HG03558 (cell line): ENCODE results near the gene UBE2F.
"Not testable (repeated sequence)": the region's sequence is repeated elsewhere in the genome, so short reads cannot be mapped to it uniquely, and the experiment has no call there.

Experiments used
- ATAC-seq: cut with Tn5 transposase; IDR thresholded peaks from one replicate; pipeline ENCODE4 v1.9.1; 2021; ENCODE audit warnings: moderate number of reproducible peaks; ENCODE audit not compliant: unreplicated experiment; ENCODE audit errors: extremely low read depth

Gene UBE2F

DNA sequence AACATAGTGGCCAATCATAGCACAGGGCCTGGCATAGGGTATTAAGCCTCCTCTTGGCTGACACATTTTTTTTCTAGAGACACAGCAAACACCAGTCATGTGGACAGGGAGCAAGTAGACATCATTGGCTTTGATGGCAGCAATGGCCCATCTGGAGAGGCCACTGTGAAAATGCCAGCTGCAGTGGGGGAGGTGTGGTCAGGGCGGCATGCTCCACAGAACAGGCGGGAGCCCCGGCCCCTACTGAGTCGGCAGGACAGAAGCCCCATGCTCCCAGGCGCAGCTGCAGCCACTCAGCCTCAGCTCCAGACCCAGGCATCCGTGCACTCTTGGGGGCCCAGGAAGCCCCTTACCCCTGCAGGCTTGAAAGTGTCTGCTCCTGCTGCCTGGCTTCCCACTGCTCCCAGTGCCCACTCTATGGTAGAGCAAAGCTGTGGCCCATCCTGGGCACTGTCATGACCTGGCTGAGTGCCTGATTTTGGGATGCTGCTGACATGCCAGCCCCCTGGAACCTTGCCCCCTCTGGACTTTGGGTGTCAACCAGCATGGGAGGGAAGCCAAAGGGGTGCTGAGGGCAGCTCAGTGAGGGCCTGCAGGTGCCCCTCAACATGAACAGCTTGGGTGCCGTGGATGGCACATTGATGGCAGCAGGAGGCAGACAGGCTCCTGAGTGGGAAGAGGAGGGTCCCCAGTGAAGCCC is 23.3 kb upstream of the UBE2F start:
- no peak for ATAC-seq

DNA sequence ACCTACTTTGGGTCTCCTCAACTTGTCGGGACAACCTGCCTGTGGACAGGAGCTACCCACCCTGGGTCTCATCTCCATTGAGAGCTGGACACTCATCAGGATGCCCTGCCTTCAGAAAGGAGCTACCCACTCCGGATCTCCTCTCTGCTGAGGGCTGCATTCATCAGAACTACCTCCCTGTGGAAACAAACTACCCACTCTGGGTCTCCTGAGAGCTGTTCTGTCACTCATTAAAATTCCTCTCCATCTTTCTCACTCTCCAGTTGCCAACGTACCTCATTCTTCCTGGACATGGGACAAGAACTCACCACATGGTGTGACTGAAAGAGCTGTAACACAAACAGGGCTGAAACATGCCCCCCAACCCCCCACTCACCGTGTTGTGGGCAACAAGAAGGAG is 22.5 kb upstream of the UBE2F start:
- no peak for ATAC-seq

DNA sequence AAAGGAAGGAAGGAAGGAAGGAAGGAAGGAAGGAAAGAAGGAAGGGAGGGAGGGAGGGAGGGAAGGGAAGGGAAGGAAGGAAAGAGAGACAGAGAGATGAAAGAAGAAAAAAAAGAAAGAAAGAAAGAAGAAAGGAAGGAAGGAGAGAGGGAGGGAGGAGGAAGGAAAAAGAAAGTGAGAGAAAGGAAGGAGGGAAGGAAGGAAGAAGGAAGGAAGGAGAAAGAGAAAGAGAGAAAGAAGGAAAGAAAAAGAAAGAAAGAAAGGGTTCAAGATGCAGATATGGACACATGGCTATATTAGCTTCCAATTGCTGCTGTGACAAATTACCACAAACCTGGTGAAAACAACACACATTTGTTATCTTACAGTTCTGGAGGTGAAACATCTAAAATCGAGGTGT is 20.4 kb upstream of the UBE2F start:
- no peak for ATAC-seq

DNA sequence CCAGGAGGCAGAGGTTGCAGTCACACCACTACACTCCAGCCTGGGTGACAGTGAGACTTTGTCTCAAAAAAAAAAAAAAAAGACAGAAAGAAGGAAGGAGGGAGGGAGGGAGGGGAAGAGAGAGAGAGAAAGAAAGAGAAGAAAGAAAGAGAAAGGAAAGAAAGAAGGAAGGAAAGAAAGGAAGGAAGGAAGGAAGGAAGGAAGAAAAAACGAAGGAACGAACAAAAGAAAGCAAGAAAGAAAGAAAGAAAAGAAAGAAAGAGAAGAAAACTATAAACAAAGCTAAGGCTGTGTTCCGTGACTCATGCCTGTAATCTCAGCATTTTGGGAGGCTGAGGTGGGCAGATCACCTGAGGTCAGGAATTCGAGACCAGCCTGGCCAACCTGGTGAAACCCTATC is 15.5 kb upstream of the UBE2F start:
- ATAC-seq = not testable (repeated sequence)

DNA sequence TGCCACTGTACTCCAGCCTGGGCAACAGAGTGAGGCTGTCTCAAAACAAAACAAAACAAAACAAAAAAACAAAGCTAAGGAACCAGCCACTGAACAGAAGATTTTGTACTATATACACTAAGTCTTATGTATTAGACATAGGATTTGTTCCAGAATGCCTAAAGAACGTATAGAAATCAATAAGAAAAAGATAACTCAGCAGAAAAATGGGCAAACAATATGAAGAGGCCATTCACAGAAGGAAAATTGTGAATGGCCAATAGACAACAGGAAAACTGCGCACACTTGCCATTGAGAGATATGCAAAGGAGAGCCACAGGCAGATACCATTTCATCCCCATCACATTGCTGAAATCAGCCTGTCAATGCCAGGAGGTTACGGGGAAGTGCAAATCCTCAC is 14.9 kb upstream of the UBE2F start:
- ATAC-seq = no peak

DNA sequence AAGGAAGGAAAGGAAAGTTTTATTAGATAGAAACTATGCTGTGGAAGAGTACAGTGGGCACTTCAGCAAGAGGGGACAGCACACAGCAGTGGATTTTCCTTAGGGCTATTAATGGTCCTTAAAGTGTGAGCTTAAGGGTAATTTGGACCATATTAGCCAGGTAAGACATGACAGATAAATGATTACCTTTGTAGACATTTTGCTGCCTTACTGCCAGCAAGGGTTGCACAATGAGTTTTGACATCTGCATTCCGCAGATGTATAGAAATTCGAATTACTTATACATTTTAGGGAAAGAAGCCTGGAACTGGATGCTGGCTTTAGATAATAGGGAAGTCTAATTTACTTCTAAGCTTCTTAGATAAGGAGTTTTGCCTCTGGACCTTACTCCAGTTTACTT is 14.0 kb upstream of the UBE2F start:
- no peak for ATAC-seq

DNA sequence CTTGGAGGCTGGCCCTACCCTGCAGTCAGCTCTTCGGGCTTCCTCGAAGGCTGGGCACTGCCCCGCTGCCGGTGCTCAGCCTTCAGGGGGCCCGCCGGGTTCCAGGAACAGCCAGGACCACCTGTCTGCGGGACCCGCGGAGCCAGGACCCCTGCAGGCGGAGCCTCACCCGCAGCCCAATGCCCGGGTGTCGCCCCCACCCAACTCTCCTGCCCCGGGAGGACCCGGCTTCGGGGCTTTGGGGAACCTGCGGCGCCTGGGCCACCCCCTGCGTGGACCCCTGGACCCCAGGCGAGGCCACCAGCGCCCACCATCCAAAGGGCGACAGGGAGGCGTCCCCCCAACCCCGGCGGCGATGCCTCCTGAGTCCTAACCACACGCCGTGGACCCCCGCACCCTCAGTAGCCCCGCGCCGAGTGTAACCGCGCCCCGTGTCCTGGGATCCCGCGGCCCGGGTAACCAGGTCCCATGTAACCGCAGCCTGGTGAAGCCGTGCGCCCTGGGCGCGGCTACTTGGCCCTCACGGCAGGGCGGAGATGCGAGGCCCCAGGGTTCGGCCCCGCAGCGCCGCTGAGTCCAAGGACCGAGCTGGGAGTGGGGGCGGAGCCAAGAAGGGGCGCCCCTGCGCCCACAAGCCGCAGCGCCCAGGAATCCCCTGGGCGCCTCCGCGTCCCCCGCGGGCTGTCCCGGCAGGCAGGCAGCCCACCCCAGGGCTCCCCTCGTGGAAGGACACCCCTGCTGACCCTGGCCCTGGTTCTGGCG is 11.0 kb upstream of the UBE2F start:
- ATAC-seq = no peak

DNA sequence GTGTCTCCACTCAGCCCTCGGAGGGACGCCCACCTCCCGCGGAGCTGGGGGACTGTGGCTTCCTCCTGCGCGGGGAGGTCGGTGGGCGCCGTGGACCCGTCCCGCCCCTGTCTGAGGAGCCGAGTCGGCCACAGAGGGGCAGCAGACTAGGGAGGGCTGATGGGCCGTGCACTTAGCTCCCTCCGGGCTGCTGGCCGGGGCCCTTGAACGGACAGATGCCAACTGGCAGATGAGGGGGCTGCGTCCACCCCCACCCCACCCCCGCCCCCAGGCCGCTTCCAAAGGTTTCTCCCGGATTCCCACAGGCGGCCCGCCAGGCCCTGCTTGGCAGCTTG is 10.4 kb upstream of the UBE2F start:
- ATAC-seq = no peak

DNA sequence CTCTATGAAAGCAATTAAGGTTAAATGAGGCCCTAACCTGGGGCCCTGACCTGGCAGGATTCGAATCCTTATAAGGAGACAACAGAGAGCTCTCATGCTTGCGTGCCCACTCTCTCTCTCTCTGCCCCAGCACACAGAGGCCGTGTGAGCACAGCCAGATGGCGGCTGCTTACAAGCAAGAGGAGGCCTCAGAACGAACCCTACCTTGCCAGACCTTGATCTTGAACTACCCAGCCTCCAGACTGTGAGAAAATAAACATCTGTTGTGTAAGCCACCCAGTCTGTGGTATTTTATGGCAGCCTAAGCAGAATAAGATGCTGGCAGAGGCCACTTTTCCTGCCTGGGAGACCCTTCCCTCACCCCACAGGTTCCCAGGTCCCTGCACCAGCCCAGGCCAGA is 5.2 kb upstream of the UBE2F start:
- no peak for ATAC-seq

DNA sequence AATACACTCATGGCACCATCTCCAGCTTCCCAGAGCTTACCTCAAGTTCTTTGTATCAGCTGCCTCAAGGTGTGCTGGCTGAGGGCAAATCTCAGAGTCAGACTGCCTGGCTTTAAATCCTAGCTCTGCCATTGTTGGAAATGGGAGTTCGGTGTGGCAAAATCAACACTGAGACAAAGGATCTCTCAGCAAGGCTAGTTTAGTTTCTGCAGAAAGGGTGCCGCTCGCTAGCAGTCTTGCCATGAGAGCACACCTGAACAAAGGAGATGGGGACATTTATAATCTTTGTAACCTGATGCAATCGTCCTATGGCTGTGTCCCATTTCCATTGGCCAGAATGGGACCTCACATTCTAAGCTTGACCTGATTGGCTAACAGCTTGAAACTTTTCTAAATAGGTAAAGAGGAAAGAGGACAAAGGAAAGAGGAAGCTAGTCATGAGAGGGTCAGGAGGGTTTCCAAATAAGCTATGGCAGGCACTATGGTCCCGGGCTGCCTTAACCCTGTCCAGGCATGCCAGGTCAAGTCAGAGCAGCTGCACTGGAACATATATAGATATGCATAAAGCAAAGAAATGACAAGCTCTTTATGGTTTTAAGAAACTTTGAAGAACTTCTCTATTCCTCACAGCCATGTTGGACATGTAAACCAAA is 4.3 kb upstream of the UBE2F start:
- no peak for ATAC-seq

DNA sequence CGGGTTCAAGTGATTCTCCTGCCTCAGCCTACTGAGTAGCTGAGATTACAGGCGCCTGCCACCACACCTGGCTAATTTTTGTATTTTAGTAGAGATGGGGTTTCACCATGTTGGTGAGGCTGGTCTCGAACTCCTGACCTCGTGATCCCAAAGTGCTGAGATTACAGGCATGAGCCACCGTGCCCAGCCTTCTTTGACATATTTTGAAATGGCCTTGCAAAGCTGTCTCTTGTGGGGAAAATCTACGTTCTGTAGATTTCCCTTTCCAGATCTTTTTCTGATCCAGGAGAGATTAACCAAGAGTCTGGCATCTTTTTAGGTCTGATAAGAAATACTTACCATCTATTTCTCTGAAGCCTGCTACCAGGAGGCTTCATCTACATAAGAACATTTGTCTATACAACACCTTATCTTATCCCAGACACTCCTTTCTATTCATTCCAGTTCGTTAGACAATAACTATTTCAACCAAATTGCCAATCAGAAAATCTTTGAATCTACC is 3.3 kb upstream of the UBE2F start:
- ATAC-seq = not testable (repeated sequence)

DNA sequence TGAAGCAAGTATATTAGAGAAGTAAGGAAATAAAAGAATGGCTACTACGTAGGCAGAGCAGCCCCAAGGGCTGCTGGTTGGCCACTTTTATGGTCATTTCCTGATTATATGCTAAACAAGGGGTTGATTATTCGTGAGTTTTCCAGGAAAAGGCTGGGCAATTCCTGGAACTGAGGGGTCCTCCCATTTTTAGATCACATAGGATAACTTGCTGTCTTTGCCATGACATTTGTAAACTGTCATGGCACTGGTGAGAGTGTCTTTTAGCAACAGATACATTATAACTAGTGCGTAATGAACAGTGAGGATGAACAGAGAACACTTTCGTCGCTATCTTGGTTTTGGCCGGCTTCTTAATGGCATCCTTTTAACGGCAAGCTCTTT is 2.6 kb upstream of the UBE2F start:
- no peak for ATAC-seq

DNA sequence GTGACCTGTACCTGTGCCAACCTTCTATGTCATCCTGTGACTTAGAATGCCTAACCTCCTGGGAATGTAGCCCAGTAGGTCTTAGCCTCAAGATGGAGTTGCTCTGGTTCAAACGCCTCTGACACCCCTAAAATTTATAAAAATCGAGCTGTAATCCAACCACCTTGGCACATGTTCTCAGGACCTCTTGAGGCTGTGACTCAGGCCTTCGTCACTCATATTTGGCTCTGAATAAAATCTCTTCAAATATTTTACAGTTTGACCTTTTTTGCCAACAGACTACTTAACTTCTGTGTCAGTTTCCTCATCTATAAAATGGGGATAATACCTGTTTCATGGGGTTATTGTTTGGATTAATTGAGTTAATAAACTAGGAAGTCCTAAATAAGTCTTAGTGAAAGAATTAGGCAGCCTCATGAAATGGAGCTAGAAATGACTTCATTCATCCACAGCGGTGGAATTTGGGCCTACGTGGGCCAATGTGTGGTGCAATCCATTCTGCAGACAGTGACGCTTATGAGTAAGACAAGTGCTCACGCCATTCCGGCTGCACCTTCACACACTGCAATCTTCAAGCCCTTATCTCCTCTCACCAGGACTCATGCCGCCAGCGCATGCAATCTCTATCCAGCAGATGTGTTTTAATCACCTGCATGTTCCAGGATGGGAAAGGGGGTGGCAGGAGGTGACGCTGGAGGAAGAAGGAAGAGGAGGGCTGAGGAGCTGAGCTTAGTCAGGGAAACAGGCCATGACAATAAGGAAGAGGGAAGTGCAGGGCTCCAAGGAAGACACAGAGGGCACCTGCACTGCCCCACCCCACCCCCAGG is 2.0 kb upstream of the UBE2F start:
- no peak for ATAC-seq

DNA sequence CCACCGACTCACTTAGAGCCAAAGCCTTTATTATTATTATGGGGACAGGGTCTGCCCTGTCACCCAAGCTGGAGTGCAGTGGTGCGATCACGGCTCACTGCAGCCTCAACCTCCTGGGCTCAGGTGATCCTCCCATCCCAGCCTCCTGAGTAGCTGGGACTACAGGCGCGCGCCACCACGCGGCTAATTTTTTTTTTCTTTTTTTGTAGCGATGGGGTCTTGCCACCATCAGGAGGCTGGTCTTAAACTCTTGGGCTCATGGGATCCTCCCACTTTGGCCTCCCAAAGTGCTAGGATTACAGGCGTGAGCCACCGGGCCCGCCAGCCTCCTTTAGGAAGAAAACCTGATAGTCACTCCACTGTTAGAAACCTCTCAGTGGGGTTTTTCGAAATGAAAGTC is 970 bp upstream of the UBE2F start:
- not testable (repeated sequence) for ATAC-seq

DNA sequence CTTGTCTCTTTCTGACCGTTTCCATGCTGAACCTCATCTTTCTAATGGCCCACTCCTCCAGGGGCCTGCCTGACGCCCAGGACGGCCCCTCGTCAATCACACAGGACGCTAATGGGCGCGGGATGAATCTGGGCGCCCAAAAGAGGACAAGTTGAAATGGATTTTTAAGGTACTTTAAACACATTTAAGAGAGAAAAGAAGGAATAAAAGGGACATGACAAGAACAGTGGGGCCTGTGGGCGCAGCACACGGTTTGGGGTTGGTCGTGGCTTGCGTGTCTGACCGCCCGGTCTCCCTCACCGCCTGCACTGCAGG is 607 bp upstream of the UBE2F start:
- no peak for ATAC-seq

DNA sequence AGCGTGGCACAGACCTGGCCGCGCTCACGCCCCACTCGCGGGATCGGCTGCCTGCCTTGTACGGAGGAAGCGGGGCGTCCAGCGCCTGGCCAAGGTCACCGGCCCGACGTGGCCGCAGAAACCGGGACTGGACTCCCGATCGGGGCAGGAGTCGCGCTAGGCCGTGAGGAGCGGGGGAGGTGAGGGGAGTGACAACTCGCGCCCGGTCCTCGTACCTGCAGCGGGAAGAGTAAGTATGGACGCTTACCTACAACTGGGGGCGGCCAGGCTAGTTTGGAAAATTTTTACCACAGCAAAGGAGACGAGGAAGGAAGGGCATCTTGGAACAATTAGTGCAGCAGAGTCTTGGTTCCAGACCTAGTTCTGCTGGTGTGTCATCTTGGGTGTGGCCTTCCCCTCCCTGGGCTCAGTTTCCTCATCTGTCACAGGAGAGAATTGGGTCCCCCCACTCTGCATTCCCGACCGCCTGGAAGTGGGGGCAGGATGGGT is 693 bp downstream of the UBE2F start:
- no peak for ATAC-seq

DNA sequence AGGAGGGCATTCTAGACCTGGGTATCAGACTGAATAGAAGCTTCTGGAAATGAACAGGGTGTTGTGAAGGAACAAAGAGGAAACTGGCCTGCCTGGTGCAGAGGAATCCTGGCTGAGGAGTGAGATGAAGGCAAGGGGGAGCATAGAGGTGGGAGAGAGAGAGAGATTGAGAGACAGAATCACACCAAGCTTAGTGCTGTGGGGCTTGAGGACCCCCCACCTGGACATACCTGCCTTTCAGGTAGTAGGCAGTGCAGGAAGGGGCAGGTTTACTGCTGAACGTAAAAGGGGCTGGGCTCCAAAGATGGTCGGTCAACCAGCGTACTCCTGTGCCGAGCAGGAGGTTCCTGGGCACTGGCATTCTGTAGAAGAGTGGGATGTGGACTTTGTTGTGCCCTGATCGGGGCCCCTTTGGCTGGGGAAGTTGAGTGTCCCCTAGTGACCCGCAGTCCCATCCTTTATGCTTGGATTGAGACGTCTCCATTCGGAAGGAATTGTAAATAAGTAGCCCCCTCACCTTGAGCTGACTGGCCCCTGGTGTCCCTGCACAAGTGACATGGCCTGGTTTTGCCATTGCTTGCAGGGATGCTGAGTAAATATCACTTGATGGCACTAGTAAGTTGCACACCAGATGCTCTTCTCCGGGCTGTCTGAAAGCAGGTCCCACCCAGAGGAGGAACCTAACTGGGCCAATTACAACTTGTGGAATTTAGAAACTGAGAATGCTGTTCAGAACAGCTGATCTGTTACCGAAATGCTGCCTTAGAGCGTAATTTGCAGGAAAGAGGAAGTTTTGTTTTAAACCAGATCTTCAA is 1.4 kb downstream of the UBE2F start:
- no peak for ATAC-seq

DNA sequence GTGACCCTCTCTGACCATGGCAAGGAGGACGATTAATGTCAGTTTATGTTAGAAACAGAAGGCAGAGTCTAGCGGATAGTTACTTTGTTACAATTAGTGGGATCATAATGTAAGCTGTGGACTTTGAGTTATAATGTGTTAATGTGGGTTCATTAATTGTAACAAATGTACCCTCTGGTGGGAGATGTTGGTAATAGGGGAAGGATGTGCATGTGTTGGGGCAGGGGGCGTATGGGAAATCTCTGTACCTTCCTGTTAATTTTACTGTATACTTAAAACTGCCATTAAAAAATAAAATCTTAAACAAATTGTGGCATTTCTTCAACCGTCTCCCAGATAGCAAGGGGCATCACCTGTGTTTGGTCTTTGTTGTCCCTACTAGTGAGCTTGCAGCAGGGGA is 4.8 kb downstream of the UBE2F start:
- ATAC-seq = no peak

DNA sequence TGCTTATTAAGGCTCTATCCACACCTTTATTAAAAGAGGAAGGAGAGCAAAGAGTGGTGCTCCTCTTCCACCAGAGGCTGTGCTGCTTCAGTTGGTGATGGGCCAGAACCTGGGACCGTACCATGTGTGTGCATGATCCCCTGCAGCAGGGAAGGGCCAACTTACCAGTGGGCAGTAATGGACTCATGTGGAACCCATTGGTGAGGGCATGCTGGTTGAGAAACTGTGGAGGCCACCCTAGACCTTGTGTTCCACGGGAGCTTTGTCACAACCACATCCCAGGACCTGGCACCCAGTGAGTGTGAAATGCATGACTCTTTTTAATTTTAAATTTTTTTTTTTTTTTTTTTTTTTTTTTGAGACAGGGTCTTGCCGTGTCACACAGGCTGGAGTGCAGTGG is 5.4 kb downstream of the UBE2F start:
- ATAC-seq = no peak

DNA sequence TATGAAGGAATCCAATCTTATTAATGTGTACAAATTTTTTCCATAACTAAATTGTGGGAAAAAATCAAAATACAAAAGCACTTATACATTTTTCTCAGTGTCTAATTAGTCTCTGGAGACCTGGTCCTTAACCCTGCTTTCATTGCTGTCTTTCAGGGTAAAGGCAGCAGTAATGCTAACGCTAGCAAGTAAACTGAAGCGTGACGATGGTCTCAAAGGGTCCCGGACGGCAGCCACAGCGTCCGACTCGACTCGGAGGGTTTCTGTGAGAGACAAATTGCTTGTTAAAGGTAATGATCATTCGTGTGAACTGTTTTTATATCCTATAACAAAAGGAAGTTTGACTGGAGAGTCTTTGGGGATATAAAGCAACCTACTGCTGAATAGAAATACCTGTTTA is 6.1 kb downstream of the UBE2F start:
- no peak for ATAC-seq
